ENCODE data around the gene CCDC90B. TPM values are rescaled to one million over a fixed set of nuclear protein-coding genes. Genes with fewer than 3 reads are reported as not detected.

CCDC90B gene
- 51.3 and 57.7 TPM in 2 replicates for total RNA-seq (2013; cell fraction: nucleolus; rRNA removed)
- total RNA-seq (2014; rRNA removed), result 42.3 and 44.3 TPM in 2 replicates
- total RNA-seq (2014; rRNA removed; fragmentation: Illumina TruSeq; extraction: Trizol), result 60.2 and 64.5 TPM in 2 replicates
- total RNA-seq (2021), result 28.7 and 33.2 TPM in 2 replicates
- 22.3 TPM for polyA plus RNA-seq (2011; ENCODE audit: low read depth)
- polyA plus RNA-seq (2011; rRNA removed), result 40.9 and 66.3 TPM in 2 replicates
- 16.2 and 19.0 TPM in 2 replicates for polyA plus RNA-seq (2011; cell fraction: cytosol; rRNA removed)
- polyA plus RNA-seq (2011; cell fraction: nucleus; rRNA removed), result 22.4 and 24.9 TPM in 2 replicates
- 32.5 and 42.7 TPM in 2 replicates for polyA plus RNA-seq (2012)
- 58.2 and 76.2 TPM in 2 replicates for polyA plus RNA-seq (2014; fragmentation: Illumina TruSeq; extraction: Trizol)
- polyA plus RNA-seq (2014; fragmentation: Nextera tagmentation; extraction: Ambion mirVana), result 10 to 100 TPM; 76.2 to 82.8 TPM
- polyA plus RNA-seq (2014; rRNA removed), result 46.7 and 48.3 TPM in 2 replicates
- 10 to 100 TPM; 85.0 to 91.5 TPM for polyA plus RNA-seq (2016; fragmentation: Nextera tagmentation; extraction: Ambion mirVana)
- polyA minus RNA-seq (2011; rRNA and poly(A)+ RNA removed), result 19.0 and 25.8 TPM in 2 replicates
- polyA minus RNA-seq (2011; cell fraction: cytosol; rRNA and poly(A)+ RNA removed), result 12.0 and 18.4 TPM in 2 replicates
- polyA minus RNA-seq (2011; cell fraction: nucleus; rRNA and poly(A)+ RNA removed), result 38.0 and 57.7 TPM in 2 replicates
- percentile 77 among the genes with signal in this experiment for Bru-seq, nascent RNA
- percentile 66 among the genes with signal in this experiment for BruChase-seq, experiment 1, labeled RNA remaining after a 6-hour chase
- BruChase-seq, experiment 2, labeled RNA remaining after a 2-hour chase, result percentile 72 among the genes with signal in this experiment
- long read RNA-seq, experiment 1, full-length matches to known transcripts, result 15 of 20 reads
- long read RNA-seq, experiment 1, partial matches to known transcripts, result 0 of 20 reads
- long read RNA-seq, experiment 1, other reads (novel, unspliced or antisense), result 5 of 20 reads
- long read RNA-seq, experiment 2, full-length matches to known transcripts, result 122 of 184 reads
- long read RNA-seq, experiment 2, partial matches to known transcripts, result 21 of 184 reads
- long read RNA-seq, experiment 2, other reads (novel, unspliced or antisense), result 41 of 184 reads

GRCh38 chr11:83285771-83286528 lies at the start of gene CCDC90B:
Gene CCDC90B, minus strand, starts transcription at chr11:83286367. Its CDS starts 395 bp downstream, at chr11:83285972.
- Histone ChIP-seq H3K9me3 (replicated peaks; ENCODE audit: control insufficient read depth, insufficient read depth, low read length) (no peaks in the 10 kb centered on the region), H2AFZ (ENCODE audit: control insufficient read depth, low read depth, low read length) (peak within 1 kb of the TSS; percentile 97), H3K27me3 (replicated peaks in 1 of 2; ENCODE audit: control insufficient read depth in 2 of 2, insufficient read depth in 2 of 2, low read length in 1 of 2) (no peaks in the 10 kb centered on the region), H3K79me2 (ENCODE audit: control insufficient read depth, insufficient read depth, low read length) (peaks cover 30% of the 10 kb centered on the region), H3K27ac (ENCODE audit: control insufficient read depth, insufficient read depth) (peak within 1 kb of the TSS; percentile 96), H4K20me1 (ENCODE audit: control insufficient read depth, insufficient read depth) (no peaks in the 10 kb centered on the region), H3K36me3 (ENCODE audit: control insufficient read depth in 2 of 2, insufficient read depth in 2 of 2, low read length in 1 of 2) (no peaks in the 10 kb centered on the region), H3K4me1 (ENCODE audit: control insufficient read depth, insufficient read depth, low read length) (peaks cover 21% of the 10 kb centered on the region), H3K4me3 (peak within 1 kb of the TSS; percentile 78), H3K4me2 (ENCODE audit: control insufficient read depth, insufficient read depth) (peak within 1 kb of the TSS; percentile 87), H3K9ac (ENCODE audit: control insufficient read depth, insufficient read depth, low read length) (peak within 1 kb of the TSS; percentile 94)
- CTCF ChIA-PET, result interaction anchor here (0.6 to 1.0 kb wide), 3 partner anchors 10 to 376 kb away, joined by 3 read pairs; no protein-coding TSS in a partner anchor
- FAIRE-seq (peak; percentile 98), DNase-seq (ENCODE audit: low read depth, low spot score) (peak; percentile 96), ATAC-seq (peak; percentile 93)
- POLR2A ChIA-PET, result interaction anchor here (0.8 to 2.2 kb wide), 8 partner anchors 9 to 388 kb away, joined by 3 to 15 read pairs (median 3); partner anchors contain the start of genes DDIAS, PCF11 and PRCP
- intact Hi-C loops (cut with micrococcal nuclease; ENCODE audit: unreplicated experiment) (loop anchor here (1.0 to 10.0 kb wide), 3 partner anchors 224 to 689 kb away; partner anchors contain the start of gene PRCP), in situ Hi-C loops (cut with MboI) (loop anchor here (5.0 to 10.0 kb wide), 2 partner anchors 381 to 531 kb away; partner anchors contain the start of genes DDIAS and PRCP)
- no TSS peak for BruUV-seq (replicated peaks)
- SMC1A ChIA-PET (ENCODE audit: uncharacterized antibody, unreplicated experiment), result interaction anchor here (0.9 to 1.3 kb wide), 3 partner anchors 216 to 445 kb away, joined by 3 to 4 read pairs (median 3); partner anchors contain the start of gene DDIAS
- under 1% methylated on average over 55 of the region's 55 CpGs for WGBS (ENCODE audit: insufficient coverage, insufficient replicate concordance, low lambda C conversion rate, missing lambda C conversion rate)
- RAD21 ChIA-PET (ENCODE audit: unreplicated experiment), result interaction anchor here (0.8 to 1.6 kb wide), 6 partner anchors 9 to 419 kb away, joined by 3 to 7 read pairs (median 4); partner anchors contain the start of genes ANKRD42, DDIAS and PRCP
- TF ChIP-seq CREM (IDR thresholded peaks at IDR 0.05; ENCODE audit: low read depth) (peak; percentile 98), E4F1 (IDR thresholded peaks at IDR 0.05; ENCODE audit: borderline replicate concordance, partially characterized antibody) (peak; percentile 42), ZNF24 (IDR thresholded peaks at IDR 0.05) (no peak), MXI1 (IDR thresholded peaks at IDR 0.05; ENCODE audit: low read depth, low read length) (peak; percentile 68), CTCF (IDR thresholded peaks at IDR 0.05 in 2 of 3, conservative IDR thresholded peaks at IDR 0.05 in 1 of 3; ENCODE audit: control insufficient read depth in 2 of 3, extremely low read depth in 1 of 3, insufficient read depth in 1 of 3, low read depth in 3 of 3, low read length in 3 of 3) (peak in 2 of 3 experiments; percentile 30 to 75; a peak in 3 of 6 replicates), RCOR1 (conservative IDR thresholded peaks at IDR 0.05; ENCODE audit: low read depth, low read length) (0 out of 2 replicates have a peak, but pooled peaks have one; percentile 74), MAX (IDR thresholded peaks at IDR 0.05; ENCODE audit: low read depth, low read length) (peak; percentile 32; the same call in 1 of the 2 replicates), ATF2 (IDR thresholded peaks at IDR 0.05; ENCODE audit: low read length) (0 out of 2 replicates have a peak, but pooled peaks have one; percentile 60), HDAC2 (IDR thresholded peaks at IDR 0.05) (no peak), RELA (IDR thresholded peaks at IDR 0.05; ENCODE audit: borderline replicate concordance, partially characterized antibody) (no peak)
